C4-2B (cell line): ENCODE data around the gene ZNF823.

Experiments
- H3K27ac ChIP-seq: fragments of 450-650 bp; 2 replicates; pipeline ENCODE4 v1.5.1; 2017
- CTCF ChIP-seq: fragments of 450-650 bp; conservative IDR thresholded peaks from 2 replicates; pipeline ENCODE4 v1.5.1; 2017; ENCODE audit warnings: mild to moderate bottlenecking
- ZFX ChIP-seq: fragments of 450-650 bp; IDR thresholded peaks from 2 replicates; pipeline ENCODE4 v1.6.1; 2017

ZNF823 gene

DNA sequence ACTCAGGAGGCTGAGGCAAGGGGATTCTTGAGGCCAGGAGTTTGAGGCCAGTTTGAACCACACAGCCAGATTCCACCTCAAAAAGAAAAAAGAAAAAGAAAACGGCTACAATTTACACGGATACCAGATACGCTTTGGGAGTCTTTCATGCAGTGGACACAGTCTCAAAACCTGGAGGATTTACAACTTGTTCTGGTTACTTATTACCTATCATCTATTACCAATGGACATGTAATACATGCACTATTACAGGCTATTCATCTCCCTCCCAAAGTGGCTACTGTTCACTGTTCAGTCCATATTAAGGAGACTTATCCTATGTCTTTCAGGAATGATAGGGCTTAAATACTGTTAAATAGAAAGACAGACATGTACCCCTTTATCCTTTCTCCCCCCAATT is 33.3 kb downstream of the ZNF823 start:
- no peak overlapping the region for H3K27ac ChIP-seq
- no peak for TF ChIP-seq CTCF
- TF ChIP-seq ZFX: no peak

GRCh38 chr19:11704626-11705025 is 34.1 kb downstream of the ZNF823 start:
- TF ChIP-seq ZFX (no peak), CTCF (no peak)

GRCh38 chr19:11699931-11700794 is 38.6 kb downstream of the ZNF823 start:
- TF ChIP-seq CTCF: peak; percentile 89
- TF ChIP-seq ZFX: no peak
- H3K27ac ChIP-seq: no peak overlapping the region

More at GRCh38 chr19:11704626-11705025, 34.1 kb downstream of the ZNF823 start:
- H3K27ac ChIP-seq: no peak overlapping the region

DNA sequence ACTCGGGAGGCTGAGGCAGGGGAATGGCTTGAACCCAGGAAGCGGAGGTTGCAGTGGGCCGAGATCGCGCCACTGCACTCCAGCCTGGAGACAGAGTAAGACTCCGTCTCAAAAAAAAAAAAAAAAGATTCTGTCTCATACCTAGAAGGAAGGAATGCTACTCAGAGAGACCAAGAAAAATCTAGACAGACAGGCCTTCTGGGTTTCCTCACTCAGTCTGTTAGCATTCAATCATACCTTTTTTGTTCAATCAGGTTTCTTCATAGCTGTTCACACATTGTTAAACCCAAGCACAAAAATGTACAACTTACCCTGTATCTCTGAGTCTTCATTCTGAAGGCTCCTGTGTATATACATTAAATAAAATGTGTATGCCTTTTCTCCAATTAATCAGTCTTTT is 40.5 kb downstream of the ZNF823 start:
- TF ChIP-seq ZFX: no peak
- TF ChIP-seq CTCF: no peak
- no peak overlapping the region for H3K27ac ChIP-seq

DNA sequence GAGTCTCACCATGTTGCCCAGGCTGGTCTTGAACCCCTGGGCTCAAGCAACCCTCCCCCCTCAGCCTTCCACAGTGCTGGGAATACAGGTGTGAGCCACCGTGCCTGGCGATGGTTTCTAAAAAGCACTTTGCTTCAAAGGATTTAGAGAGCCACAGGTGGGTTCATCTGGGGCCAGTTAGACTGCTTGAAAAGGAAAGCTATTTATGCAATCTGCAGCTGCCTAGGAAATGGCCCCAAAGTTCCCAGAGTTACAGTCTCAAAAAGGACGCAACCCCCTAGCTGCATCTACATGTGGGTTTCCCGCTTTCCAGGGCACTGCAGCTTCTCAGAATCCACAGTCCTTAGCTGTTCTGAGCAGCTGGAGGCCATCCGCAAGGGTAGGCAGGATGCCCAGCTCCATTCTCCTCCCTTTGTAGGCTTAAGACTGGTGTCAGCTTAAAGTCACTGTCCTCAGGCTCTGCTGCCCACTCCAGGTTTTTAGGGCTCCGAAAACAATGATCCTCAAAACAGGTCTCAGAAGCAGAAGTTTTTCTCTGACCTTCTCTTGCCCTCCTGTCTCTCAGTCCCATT is 41.4 kb downstream of the ZNF823 start:
- no peak overlapping the region for H3K27ac ChIP-seq
- TF ChIP-seq ZFX: no peak
- TF ChIP-seq CTCF: no peak

DNA sequence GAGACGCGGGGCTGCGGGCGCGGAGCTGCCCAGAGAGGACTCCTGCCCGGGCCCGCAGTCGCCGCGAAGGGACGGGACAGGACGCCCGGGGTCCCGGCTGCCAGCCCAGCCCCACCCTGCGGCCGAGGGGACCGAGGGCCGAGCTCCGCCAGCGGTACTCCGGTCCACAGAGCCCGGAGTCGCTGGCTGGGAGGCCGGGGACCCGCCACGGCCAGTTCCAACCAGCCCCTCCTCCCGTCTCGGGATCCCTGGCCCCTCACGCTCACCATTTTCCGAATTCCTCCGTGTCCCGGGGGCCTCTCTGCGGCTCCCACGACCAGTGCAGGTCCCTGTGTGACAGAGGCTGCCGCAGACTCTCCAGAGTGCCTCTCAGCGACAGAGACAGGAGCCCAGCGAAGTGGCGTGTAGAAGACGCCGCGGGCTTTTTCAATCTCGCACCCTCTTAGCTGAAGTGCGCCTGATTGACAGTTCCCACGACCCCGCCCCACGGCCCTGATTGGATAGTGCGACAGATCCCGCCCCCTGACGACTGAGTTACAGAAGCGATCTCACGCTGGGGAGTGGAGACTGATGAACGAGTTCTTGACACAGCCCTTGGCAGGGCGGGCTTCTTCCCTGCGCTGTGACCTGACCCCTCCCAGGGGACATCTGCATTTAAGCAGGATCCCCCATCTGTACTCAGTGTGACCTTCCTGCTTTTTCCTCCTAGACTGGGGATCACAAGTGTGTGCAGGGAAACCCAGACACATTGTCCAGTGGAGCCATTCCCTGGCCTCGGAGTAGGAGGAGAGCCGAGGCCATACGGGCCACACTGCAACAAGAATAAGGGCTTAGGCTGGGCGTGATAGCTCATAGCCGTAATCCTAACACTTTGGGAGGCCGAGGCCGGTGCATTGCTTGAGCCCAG is 44.0 kb downstream of the ZNF823 start:
- TF ChIP-seq CTCF: no peak
- 0 out of 2 replicates have a peak, but pooled peaks have one; percentile 18 for TF ChIP-seq ZFX
- H3K27ac ChIP-seq: peak overlapping the region; percentile 76
